Suppressor macrophage (primary cell): Measurements from ENCODE around the gene DGCR8.

Experiments used
- DNase-seq, 4 experiments: peaks; one replicate each; pipeline ENCODE4 v3.0.0-alpha.2; 2020 to 2022

DGCR8 gene

DNA sequence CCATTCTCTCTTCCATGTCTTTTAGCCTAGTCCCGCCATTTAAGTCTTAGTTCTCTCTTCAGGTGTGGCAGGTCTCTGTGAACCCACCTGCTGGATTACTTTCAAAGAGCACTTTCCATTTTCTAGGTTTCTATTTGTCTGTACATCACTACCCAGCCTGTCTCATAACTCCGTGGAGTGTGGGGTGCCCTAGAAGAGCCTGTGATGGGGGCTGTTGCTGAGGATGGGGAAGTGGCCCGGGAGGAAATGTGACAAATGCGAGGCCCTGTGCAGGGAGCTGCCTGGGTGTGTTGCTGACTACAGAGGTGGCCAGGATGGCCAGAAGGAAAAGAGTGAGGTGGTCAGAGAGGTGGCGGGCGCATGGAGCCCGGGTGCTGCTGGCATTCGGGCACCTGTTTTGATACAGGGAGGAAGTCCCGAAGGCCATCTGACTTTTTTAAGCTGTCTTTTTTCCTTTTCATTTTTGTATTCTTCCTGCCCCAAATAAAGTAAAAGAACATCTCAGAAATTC lies 10.7 kb downstream of the DGCR8 start:
- peak in 2 of 4 experiments; percentile 25 to 39 for DNase-seq

DNA sequence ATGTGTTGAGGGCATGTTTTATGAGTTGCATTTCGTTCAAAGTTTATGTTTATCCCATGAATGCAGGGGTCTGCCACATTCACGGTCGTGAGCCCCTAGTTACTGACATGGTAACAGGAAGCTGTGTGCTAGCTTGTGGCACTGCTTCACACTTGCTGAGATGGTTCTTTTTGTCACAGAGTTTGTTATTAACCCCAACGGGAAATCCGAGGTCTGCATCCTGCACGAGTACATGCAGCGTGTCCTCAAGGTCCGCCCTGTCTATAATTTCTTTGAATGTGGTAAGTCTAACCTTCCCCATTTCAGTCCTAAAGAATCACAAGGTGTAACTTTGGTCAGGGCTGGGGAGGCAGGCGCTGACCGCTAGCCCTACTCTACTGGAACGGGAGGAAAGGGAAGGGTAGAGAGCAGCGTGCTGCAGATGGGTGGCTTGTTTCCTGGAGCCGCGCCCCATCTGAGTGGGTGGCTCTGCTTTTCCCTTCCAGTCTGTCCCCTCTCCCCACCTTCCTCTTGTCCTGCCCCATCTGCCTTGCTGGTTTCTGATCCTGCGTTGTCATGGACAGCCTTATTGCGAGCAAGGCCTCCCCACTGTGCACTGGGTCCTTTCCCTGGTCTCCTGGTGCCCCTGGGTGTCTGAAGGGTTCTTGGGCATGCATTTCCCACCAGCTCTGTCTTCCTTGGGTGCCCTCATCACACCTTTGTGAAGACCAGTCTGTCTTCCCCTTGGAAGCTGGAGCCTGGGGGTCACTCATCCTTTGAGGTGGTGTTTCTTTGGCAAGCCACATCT lies 11.8 kb downstream of the DGCR8 start:
- DNase-seq = no peak

DNA sequence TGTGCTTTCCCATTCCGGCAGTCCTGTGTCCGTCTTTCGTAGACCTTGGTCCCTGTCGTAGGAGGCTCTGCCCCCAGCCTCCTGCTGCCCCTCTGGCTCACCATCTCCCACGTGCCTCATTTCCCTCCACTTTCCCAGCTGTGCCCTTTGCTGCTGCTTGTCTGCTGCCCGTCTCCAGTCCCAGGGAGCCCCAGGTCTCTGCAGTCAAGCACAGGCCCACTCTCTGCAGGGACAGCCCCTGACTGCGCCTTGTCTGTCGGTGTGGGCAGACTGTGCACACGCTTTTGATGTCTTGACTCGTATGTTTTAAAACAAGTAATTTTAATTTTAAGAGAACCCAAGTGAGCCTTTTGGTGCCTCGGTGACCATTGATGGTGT lies 12.4 kb downstream of the DGCR8 start:
- DNase-seq = no peak

DNA sequence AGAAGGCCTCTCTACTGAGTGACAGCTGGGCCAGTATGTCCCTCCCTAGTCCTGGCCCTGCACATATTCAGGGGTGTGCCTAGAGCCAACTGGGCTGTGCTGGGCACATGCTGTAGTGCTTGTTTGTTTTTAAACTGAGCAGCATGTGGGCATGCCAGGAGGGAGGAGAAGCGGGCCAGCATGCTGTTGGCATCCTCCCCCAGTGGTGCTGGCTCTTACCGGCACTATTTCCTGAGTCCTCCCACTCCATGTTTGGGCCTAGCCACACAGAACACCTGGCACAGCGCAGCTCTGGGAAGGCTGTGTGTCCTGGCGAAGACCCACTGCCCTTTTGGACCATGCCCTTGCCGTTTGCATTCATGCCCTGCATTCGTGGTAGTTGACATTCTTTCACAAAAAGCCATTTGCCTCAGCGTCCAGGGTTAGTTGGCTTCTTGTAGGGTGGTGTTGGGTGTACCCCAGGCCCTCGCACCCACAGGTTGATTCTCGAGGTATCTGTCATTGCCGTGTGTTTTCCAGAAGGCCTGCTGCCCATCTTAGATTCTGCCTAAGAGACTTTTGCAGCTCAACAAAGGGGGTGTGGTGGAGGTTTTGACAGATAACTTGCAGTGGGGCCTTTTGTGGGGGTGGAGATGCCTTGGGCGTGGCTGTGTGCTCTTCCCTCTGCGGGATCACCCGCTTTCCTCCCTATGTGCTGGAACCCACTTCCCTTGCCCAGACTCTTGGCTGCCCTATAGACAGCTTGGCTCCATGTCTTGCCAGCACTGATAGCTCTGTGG lies 13.6 kb downstream of the DGCR8 start:
- no peak for DNase-seq

DNA sequence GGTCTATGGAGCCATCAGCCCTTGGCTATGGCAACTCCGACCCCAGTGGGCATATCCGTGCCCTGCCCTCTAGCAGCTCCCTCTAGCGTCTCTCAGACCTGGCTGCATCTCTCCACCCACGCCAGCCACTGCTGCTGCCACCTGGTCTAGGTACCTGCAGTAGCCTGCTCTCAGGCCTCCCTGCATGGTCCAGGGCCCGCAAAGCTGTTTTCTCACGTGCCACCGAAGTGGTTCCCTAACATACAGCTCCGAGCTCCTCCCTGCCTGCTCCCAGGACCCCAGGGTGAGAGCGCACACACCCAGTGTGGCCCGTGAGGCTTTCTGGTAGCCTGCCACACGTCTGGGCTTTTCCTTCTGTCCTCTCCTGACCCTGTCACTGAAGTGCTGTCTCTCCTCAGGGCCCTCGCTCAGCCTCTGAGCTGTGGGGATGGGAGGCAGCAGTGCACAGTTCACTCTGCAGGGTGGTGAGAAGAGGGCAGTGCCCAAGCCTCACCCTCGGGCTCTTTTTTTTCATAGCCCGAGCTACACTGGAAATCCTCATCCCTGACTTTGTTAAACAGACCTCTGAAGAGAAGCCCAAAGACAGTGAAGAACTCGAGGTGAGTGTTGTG lies 14.3 kb downstream of the DGCR8 start:
- DNase-seq = no peak

DNA sequence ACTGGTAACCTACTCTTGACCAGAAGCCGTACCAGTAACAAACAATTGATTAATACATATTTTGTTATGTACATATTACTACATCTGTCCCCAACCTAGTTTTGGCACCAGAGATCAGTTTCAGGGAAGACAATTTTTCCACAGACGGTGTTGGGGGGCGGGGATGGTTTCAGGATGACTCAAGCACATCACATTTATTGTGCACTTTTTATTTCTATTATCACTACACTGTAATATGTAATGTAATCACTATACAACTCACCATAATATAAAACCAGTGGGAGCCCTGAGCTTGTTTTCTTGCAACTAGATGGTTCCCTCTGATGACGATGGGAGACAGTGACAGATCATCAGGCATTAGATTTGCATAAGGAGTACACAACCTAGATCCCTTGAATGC lies 15.5 kb downstream of the DGCR8 start:
- no peak for DNase-seq

DNA sequence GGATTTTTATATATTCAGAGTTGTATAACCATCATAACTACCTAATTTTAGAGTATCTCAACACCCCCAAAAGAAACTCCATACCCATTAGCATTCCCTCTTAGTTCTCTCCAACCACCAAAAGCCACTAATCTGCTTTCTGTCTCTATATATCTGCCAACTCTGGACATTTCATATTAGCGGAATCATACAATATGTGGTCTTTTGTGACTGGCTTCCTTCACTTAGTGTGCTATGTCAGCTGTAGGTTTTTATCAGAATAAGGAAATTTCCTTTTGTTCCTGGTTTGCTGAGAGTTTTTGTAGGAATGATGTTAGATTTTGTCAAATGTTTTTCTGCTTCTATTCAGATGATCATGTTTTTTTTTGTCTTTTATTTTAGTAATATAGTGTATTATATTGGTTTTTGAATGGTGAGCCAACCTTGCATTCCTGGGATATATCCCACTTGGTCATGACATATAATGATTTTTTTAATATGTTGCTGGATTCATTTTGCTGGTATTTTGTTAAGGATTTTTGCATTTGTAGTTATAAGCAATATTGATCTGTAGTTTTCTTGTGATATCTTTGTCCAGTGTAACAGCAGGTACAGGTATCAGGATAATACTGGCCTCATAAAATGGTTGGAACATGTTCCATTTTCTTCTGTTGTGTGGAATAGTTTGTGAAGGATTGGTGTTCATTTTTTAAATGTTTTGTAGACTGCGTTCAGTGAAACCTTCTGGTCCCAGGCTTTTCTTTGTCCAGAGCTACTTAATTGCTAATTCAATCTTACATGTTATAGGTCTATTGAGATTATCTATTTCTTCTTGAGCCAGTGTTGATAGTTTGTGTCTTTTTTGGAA lies 16.8 kb downstream of the DGCR8 start:
- no peak for DNase-seq

DNA sequence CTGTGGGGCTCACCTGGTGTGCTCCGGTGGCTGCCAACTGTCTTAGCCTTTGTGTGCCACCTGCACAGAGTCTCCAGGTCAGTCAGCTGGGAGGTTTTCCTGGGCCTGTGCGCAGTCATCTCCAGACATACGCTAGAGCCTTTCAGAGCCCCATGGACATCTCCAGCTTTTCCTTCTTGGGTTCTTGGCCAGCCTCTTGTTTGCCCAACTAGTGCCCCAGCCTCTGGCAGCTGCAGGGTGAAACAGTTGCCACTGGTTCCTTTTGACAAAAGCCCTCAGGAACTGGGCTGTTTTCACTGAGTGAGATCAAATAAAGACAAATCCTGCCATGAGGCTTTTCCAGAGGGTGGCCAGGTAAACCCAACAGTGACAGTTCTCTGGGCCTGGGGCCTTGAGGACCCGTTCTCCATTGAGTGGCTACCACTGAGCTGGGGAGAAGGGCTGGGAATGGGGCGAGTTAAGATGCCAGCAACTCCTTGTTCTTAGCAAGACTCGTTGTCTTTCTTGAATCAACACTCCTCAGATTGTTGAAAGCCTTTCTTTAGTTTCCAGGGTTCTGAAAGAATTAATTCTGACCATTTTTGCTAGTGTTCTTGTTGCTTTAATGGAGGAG lies 19.2 kb downstream of the DGCR8 start:
- DNase-seq = no peak

DNA sequence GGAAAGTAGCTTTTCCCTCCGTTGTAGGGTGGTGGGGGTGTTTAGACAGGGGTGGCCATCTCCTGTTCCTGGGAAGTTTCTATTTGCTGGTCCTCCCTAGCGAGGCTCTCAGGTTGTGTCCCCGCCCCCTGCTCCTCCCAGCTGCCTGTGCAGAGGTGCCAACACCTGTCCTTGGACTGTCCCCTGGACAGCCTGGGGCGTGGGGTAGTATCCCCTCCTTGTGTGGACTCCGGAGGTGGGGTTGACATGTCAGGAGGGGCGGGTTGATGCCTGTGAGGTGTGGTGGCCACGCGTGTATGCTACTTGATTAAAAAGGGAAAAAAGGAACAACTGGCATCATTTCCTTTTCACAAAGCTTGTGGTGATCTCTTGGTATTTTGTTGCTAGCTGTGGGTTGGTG lies 21.6 kb downstream of the DGCR8 start:
- DNase-seq = no peak

DNA sequence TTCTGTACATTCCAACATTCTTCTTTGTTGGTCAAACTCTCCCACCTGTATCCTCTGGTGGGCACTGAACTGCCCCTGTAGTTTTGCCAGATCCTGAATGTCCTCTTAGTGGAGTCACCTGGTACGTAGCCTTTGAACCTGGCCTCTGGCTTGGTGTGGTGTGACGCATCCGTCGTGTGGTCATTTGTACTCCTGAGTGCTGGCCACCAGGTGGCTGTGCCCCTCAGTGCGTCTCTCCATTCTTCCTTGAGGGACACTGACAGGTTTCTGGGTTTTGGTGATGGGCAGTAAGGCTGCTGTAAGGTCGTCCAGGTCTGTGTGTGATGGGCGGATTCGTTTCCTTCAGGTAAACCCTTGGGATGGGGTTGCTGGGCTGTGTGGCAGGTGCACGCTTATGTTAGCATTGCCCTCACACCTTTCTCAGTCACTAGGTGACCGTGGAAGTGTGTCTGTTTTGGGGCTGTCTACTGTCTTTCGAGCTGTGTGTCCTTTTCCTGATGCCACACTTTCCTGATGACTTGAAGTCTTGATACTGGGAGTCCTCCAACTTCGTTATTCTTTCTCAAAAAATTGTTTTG lies 22.3 kb downstream of the DGCR8 start:
- DNase-seq = no peak

DNA sequence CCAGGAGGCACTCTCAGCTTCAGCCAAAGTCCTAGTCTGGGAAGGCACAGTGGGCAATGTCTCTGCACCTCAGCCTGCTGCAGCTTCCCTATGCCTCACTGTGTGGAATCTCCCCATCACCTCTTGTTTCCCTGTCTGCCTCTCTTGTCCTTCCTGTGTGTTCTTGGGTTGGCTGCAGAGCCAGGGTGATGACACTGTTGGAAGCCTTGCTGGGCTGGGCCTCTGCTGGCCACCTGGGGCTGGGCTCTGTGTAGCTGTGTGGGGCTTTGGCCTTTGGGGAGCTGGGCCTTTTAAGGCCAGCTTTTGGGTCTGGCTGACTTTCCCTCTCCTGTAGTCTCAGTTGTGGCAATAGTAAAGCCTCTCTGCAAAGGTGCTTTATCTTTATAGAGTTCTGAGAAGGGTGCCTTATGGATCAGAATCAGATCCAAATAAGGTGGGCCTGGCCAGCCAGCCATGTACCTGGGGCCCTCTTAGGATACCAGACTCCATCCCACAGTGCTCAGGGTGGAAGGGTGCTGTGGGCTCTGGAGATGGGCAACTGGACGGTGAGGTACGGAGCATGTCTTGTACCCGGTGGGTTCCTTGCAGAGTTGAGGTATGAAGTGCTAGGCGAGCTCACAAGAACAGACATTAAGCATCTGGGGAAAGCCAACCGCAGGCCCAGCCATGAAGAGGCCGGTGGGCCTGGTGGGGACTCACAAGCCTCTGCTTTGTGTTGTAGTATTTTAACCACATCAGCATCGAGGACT lies 25.6 kb downstream of the DGCR8 start:
- no peak for DNase-seq

DNA sequence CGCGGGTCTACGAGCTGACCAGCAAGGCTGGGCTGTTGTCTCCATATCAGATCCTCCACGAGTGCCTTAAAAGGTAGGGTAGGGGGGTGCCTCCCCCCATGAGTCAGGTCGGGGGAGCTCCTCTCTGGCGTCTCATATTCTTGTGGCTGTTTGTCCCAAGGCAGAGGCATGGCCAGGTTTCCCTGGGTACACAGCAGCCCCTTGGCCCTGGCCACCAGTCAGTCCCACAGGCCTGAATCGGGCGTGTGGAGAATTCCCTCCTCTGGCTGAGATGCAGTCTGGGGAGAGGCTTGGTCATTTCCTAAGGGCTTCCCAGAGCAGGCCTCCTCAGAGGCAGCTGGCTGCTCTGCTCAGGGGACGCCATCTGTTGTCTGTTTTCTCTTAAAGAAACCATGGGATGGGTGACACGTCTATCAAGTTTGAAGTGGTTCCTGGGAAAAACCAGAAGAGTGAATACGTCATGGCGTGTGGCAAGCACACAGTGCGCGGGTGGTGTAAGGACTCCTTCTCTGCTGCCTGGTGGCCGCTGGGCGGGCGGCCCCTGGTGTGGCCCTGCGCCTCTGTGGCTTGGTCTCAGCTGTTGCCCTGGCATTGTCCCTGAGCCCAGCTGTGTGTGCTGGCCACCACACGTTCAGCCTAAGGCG lies 26.3 kb downstream of the DGCR8 start:
- no peak for DNase-seq

DNA sequence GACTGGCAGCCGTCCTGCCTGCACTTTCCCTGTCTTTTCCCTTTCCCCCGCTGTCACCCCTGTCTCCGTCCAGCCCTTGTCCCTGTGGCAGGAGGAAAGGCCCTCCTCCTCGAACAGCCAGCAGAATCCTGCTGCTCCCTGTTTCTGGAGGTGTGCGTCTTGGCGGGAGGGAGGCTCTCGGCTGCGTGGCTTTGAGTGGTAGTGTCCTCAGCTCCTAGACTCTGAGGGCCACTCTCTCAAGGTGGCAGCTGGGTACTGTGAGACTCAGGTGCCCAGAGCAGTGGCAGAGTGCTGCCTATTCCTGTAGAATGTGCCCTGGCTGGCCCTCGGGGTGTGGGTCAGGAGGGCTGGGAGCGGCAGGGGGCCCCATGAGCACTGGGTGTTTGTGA lies 26.8 kb downstream of the DGCR8 start:
- DNase-seq = no peak

DNA sequence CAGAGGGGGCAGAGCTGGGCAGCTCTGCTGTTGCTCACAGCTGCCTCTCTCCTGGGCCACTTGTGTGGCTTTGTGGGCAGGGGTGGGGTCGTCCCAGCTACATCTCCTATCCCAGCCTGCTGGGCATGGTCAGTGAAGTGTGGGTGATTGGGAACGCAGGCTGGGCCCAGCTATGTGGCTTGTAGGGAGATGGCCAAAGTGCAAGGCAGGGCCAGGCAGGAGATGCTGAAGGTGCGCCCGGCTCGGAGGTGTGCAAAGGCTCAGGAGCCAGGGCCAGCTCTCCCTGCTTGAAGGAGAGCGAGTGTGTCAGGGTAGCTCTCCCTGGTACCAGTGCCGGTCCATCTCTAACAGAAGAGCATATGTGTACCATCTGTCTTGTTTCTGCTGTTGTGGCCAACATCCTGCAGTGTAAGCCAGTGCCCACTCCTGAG lies 27.4 kb downstream of the DGCR8 start:
- no peak for DNase-seq

DNA sequence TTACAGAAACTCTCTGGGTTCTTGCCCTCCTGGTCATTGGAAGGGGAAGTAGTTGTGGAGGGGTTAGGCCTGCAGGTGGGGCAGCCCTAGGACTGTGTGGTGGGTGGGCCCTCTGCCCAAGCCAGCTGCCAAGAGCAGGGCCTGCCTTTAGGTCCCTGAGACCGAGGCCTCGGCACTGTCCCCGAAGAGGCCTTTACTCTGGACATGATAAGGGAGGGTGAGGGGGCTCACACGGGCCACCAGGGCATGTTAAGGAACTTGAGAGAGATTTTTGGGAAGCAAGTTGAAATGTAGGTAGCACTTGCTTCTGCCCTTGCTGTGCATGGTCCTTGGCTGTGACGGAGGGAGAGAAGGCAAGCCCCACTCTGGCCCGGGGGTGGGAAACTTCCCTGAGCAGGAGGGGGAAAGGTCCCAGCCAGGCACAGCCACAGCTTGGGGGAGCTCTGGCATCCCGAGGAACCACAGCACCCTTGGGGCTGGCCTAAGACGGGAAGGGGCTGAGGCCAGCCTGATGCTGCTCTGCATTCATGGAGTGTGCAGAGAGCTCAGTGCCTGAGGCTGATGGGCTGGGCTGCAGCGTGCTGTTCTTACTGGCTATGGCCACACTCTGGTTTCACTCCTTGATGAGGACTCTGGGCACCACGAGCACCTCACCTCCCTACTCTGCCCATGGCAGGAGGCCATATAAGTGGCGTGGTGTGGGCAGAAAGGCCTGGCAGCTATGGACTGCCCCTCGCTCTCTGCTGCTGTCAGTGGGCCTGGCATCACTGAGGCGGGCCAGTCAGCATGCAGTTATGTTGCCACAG lies 28.1 kb downstream of the DGCR8 start:
- no peak for DNase-seq

DNA sequence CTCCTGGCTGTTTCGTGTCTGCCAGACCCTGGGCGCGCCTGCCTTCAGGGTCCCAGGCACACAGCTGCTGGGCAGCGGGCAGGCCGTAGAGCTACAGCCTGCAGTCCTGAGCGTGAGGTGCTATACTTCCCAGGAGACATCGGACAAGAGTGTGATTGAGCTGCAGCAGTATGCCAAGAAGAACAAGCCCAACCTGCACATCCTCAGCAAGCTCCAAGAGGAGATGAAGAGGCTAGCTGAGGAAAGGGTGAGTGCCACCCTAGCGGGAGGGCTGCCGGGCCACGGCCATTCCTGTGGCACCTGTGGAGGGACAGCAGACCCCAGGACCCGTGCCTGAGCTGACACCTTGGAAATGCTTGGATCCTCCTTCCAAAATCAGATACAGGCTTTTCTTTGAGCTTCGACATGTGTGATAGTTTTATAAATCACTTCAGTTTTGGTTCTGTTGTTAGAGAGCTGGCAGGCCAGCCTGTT lies 28.8 kb downstream of the DGCR8 start:
- no peak for DNase-seq

DNA sequence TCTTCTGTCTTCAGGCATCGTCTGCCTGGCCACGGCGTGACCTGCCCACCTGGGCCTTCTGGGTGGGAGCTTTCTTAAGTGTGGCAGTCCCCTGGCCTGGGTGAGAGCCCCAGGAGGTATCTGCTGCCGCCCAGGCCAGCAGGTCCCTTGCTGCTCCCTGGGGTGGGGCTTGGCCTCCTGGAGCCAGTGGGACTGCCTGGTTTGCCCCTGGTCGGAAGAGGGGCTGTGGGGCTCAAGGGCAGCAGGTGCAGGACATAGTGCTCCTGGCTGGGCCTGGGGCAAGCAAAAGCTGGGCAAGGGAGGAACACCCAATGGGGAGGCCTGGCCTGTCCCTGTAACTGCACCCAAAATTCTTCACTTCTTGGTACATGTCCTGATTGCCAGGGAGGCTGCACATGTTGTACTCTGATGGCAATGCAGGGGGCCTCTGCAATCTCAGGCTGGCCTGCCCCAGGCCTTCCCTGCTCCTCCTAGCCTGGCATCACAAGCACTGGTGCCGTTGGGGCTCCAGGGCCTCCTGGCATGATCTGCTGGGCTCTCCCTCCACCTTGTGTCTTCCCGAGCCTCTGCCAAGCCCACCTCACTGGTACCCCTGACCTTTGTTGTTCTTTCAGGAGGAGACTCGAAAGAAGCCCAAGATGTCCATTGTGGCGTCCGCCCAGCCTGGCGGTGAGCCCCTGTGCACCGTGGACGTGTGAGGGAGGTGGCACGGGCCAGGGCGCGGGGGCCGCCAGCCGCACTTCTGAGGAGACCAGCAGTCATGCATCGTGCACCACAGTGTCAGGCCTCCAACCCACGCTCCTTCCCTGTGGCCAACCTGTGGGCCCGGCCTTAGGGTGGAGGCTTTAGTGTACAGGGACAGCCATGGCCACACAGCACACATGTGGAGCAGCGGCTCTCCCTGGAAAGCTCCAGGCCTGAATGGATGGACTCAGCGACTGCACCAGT lies 29.6 kb downstream of the DGCR8 start:
- no peak for DNase-seq

DNA sequence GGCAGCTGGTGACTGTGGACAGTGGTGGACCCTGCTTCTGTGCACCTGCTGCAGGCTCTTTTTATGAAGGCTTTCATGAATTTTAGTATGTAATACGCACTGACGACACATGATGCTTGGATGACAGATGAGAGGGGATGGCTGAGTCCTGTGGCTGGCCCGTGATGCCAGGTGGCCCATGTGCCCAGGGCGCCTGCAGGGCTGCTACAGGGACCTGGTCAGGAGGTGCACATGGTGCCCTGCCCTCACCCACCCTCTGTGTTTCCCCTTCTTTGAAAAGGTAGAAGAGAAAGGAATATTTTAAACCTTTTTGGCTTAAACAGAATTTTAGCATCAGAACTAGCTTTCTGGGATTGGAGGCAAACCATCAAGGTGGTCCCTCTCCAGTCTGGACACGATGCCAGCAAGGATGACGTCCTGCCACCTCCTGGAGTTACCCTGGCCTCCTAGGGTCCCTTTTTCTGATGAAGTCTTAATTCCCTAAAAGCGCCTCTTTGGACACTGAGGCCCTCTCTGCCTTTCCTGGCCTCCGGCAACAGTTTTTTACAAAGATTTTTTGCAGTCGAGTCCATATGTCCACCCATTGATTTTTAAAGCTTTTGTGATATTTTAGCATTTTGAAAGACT lies 30.4 kb downstream of the DGCR8 start:
- no peak for DNase-seq
